Mesothelial cell of epicardium (in vitro differentiated cells): ENCODE measurements around the gene KLHDC7A. TPM values are rescaled to one million over a fixed set of nuclear protein-coding genes. Genes with fewer than 3 reads are reported as not detected.

Experiments
- DNase-seq, 2 experiments: peaks; one replicate each; pipeline ENCODE4 v3.0.0; 2021; ENCODE audit warnings: low spot score in 2 of 2; ENCODE audit not compliant: unreplicated experiment in 2 of 2
- H3K27ac Mint-ChIP-seq: 2 replicates; pipeline ENCODE4 v1.8.0; 2021; ENCODE audit warnings: mixed read lengths
- H3K27me3 Mint-ChIP-seq: 2 replicates; pipeline ENCODE4 v1.8.0; 2021; ENCODE audit warnings: low read depth, mixed read lengths
- H3K36me3 Mint-ChIP-seq: 2 replicates; pipeline ENCODE4 v1.8.0; 2021; ENCODE audit warnings: mixed read lengths
- H3K4me1 Mint-ChIP-seq: 2 replicates; pipeline ENCODE4 v1.8.0; 2021; ENCODE audit warnings: mixed read lengths
- H3K4me3 Mint-ChIP-seq: 2 replicates; pipeline ENCODE4 v1.8.0; 2021; ENCODE audit warnings: mild to moderate bottlenecking, moderate library complexity, mixed read lengths
- H3K9me3 Mint-ChIP-seq: 2 replicates; pipeline ENCODE4 v1.8.0; 2021; ENCODE audit warnings: mixed read lengths
- CTCF ChIP-seq: fragments of 200-600 bp; sonication (generic); IDR thresholded peaks from one replicate; pipeline ENCODE4 v1.5.0; 2021; ENCODE audit warnings: antibody characterized with exemption; ENCODE audit not compliant: unreplicated experiment
- total RNA-seq: library from RNA; stranded (reverse); gene quantifications from 3 replicates; pipeline ENCODE4 v1.2.1, GENCODE V29; 2021

The KLHDC7A gene
- total RNA-seq, 1 donor from 2014 or later = 0.04 TPM

DNA sequence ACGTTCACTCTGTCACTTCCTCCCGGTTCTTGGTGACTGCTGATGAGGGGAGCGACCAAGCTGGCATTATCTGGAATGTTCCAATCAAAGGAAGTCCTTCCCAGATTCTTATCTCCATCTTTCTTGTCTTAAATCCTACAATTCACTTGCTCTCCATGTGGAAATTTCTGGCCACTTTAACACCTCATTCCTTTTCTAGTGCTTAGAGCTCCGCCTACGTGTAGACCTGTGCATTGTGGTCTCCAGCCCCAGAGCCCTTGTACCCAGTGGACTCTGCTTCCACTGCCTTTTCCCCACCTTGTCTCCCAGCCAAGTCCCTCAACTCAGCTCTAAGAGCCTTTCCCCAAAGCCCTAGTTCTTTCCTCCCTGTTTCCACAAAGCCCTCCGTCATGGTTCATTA, 12.2 kb upstream of the KLHDC7A start:
- Mint-ChIP-seq H3K4me1 (no peaks in the 10 kb centered on the region), H3K36me3 (no peaks in the 10 kb centered on the region), H3K9me3 (peaks cover 3% of the 10 kb centered on the region), H3K27me3 (peaks cover 7% of the 10 kb centered on the region), H3K27ac (no peak overlapping the region), H3K4me3 (no peak overlapping the region)
- no peak for TF ChIP-seq CTCF
- DNase-seq = no peak

DNA sequence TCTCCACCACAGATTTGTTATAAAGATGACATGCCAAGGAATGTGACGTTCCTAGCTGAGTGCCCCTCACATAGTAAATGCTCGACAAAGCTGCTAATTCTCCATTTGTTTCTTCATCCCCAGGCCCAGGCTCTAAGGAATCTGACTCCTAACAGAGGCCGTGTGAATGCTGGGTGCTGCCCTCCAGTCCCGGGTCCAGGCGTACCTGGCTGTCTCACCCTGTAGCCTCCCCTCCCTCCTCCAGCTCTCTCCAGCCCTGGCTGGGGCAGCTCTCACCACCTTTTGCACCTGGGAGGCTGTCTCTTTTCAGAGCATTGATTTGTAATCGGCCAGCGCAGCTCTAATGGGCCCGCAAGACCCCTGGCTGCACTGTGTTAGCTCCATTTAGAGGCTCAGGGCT, 11.2 kb upstream of the KLHDC7A start:
- Mint-ChIP-seq H3K4me3 (no peak overlapping the region), H3K4me1 (no peaks in the 10 kb centered on the region), H3K27ac (no peak overlapping the region), H3K36me3 (no peaks in the 10 kb centered on the region), H3K9me3 (peaks cover 3% of the 10 kb centered on the region), H3K27me3 (peaks cover 7% of the 10 kb centered on the region)
- no peak for DNase-seq
- no peak for TF ChIP-seq CTCF

- H3K9me3 Mint-ChIP-seq = peaks cover 3% of the 10 kb centered on the region
- no peak overlapping the region for H3K4me3 Mint-ChIP-seq
- H3K27me3 Mint-ChIP-seq = peaks cover 7% of the 10 kb centered on the region
- DNase-seq = no peak
- no peak overlapping the region for H3K27ac Mint-ChIP-seq
- no peaks in the 10 kb centered on the region for H3K36me3 Mint-ChIP-seq
- peaks cover 3% of the 10 kb centered on the region for H3K4me1 Mint-ChIP-seq
- TF ChIP-seq CTCF = no peak
Observed at GRCh38 chr1:18470671-18471355, 9.9 kb upstream of the KLHDC7A start.

GRCh38 chr1:18473195-18473815, 7.4 kb upstream of the KLHDC7A start:
- DNase-seq = no peak
- Mint-ChIP-seq H3K27me3 (peaks cover 2% of the 10 kb centered on the region), H3K36me3 (no peaks in the 10 kb centered on the region), H3K27ac (no peak overlapping the region), H3K4me3 (no peak overlapping the region), H3K9me3 (no peaks in the 10 kb centered on the region), H3K4me1 (peaks cover 3% of the 10 kb centered on the region)
- no peak for TF ChIP-seq CTCF

- no peaks in the 10 kb centered on the region for H3K27me3 Mint-ChIP-seq
- H3K4me3 Mint-ChIP-seq = no peak overlapping the region
- DNase-seq = no peak
- no peaks in the 10 kb centered on the region for H3K36me3 Mint-ChIP-seq
- H3K4me1 Mint-ChIP-seq = peaks cover 6% of the 10 kb centered on the region
- H3K9me3 Mint-ChIP-seq = no peaks in the 10 kb centered on the region
- H3K27ac Mint-ChIP-seq = no peak overlapping the region
- no peak for TF ChIP-seq CTCF
Observed at GRCh38 chr1:18474559-18475175, 6.1 kb upstream of the KLHDC7A start.
